ENCODE data around the gene HSFX3. TPM values are rescaled to one million over a fixed set of nuclear protein-coding genes. Genes with fewer than 3 reads are reported as not detected.

HSFX3 gene
- polyA plus RNA-seq, 2 donors: not detected

Other genes with a start within 250 kb of the HSFX3 start
- 10 to 100 TPM; 20.9 to 21.4 TPM for gene IDS, start 44.6 kb downstream of the HSFX3 start, polyA plus RNA-seq
- gene EOLA1, start 8.9 kb downstream of the HSFX3 start, polyA plus RNA-seq: 10 to 100 TPM; 11.1 to 13.0 TPM
- gene MAGEA9B, start 37.5 kb upstream of the HSFX3 start, polyA plus RNA-seq: not detected
- gene HSFX2, start 45.4 kb upstream of the HSFX3 start, polyA plus RNA-seq: under 1 TPM; 0.21 to 0.26 TPM
- gene TMEM185A, start 81.9 kb upstream of the HSFX3 start, polyA plus RNA-seq: 10 to 100 TPM; 10.9 to 11.1 TPM
- under 1 TPM; 0.04 to 0.18 TPM for gene MAGEA11, start 162.1 kb upstream of the HSFX3 start, polyA plus RNA-seq
- 1 to 10 TPM in 1 of 2 donors, under 1 TPM in 1; 0.51 to 1.4 TPM for gene HSFX1, start 224.1 kb upstream of the HSFX3 start, polyA plus RNA-seq
- not detected for gene MAGEA9, start 232.0 kb upstream of the HSFX3 start, polyA plus RNA-seq

Measured in esophagus (tissue), 2 donors.